WERI-Rb-1 (cell line): ENCODE results near the gene COX6A1.
A peak's percentile ranks its signal among the peaks of the same experiment; 100 is the strongest.

Experiments
- DNase-seq: peaks from one replicate; pipeline ENCODE4 v3.0.0-alpha.2; 2020
- H3K27ac ChIP-seq: fragments of 250-450 bp; sonication (Bioruptor Pico); 2 replicates; pipeline ENCODE4 v1.5.1; 2020; ENCODE audit warnings: mild to moderate bottlenecking, moderate library complexity
- H3K27me3 ChIP-seq: fragments of 250-450 bp; sonication (Bioruptor Pico); 2 replicates; pipeline ENCODE4 v1.5.1; 2021; ENCODE audit warnings: mild to moderate bottlenecking, low read depth, moderate library complexity; ENCODE audit not compliant: insufficient read depth, severe bottlenecking
- H3K36me3 ChIP-seq: fragments of 250-450 bp; sonication (Bioruptor Pico); 2 replicates; pipeline ENCODE4 v1.5.1; 2020; ENCODE audit warnings: mild to moderate bottlenecking, moderate library complexity
- H3K4me3 ChIP-seq: 2 replicates; pipeline ENCODE4 v1.5.1; 2011; ENCODE audit warnings: low read depth, mild to moderate bottlenecking, control low read depth, low read length
- H3K9me3 ChIP-seq: fragments of 250-450 bp; sonication (Bioruptor Pico); 2 replicates; pipeline ENCODE4 v1.5.1; 2021; ENCODE audit warnings: mild to moderate bottlenecking, moderate library complexity; ENCODE audit not compliant: severe bottlenecking
- TF ChIP-seq, protein P1 (sequence below): IDR thresholded peaks from 2 replicates; pipeline ENCODE4 v1.5.1; 2011; ENCODE audit warnings: low read depth, mild to moderate bottlenecking, control low read depth, inconsistent platforms, low read length

The COX6A1 gene

GRCh38 chr12:120473807-120474615, 36.1 kb downstream of the COX6A1 start:
- no peak overlapping the region for H3K27ac ChIP-seq
- no peaks in the 10 kb centered on the region for H3K9me3 ChIP-seq
- TF ChIP-seq, protein P1, sequence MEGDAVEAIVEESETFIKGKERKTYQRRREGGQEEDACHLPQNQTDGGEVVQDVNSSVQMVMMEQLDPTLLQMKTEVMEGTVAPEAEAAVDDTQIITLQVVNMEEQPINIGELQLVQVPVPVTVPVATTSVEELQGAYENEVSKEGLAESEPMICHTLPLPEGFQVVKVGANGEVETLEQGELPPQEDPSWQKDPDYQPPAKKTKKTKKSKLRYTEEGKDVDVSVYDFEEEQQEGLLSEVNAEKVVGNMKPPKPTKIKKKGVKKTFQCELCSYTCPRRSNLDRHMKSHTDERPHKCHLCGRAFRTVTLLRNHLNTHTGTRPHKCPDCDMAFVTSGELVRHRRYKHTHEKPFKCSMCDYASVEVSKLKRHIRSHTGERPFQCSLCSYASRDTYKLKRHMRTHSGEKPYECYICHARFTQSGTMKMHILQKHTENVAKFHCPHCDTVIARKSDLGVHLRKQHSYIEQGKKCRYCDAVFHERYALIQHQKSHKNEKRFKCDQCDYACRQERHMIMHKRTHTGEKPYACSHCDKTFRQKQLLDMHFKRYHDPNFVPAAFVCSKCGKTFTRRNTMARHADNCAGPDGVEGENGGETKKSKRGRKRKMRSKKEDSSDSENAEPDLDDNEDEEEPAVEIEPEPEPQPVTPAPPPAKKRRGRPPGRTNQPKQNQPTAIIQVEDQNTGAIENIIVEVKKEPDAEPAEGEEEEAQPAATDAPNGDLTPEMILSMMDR: no peak
- no peak overlapping the region for H3K4me3 ChIP-seq
- no peaks in the 10 kb centered on the region for H3K27me3 ChIP-seq
- no peaks in the 10 kb centered on the region for H3K36me3 ChIP-seq
- DNase-seq: peak; percentile 22

GRCh38 chr12:120474616-120474960, 36.7 kb downstream of the COX6A1 start:
- no peak overlapping the region for H3K27ac ChIP-seq
- no peaks in the 10 kb centered on the region for H3K36me3 ChIP-seq
- no peaks in the 10 kb centered on the region for H3K27me3 ChIP-seq
- H3K9me3 ChIP-seq: no peaks in the 10 kb centered on the region
- no peak for DNase-seq
- TF ChIP-seq, protein P1: no peak
- H3K4me3 ChIP-seq: no peak overlapping the region

- Histone ChIP-seq H3K36me3 (no peaks in the 10 kb centered on the region), H3K27me3 (no peaks in the 10 kb centered on the region), H3K27ac (no peak overlapping the region), H3K9me3 (no peaks in the 10 kb centered on the region), H3K4me3 (no peak overlapping the region)
- TF ChIP-seq, protein P1: no peak
- no peak for DNase-seq
These were observed 37.7 kb downstream of the COX6A1 start for GRCh38 chr12:120475643-120476042.

DNA sequence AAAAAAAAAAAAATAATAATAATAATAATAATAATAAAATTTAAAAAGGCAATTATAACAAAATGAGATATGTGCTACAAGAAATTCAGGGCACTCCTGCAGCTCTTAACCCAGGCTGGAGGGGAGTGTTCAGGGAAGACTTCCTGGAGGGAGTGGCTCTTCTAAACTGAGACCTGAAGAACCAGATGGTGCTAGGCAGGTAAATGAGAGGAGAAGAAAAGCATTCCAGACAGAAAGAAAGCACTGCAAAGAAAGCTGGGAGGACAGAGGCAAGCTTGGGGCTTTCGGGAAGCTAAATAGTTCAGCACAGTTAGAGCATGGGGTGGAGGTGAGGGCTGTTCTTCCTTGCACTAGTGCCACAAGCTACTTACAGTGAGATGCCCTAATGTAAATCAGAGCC, 41.5 kb downstream of the COX6A1 start:
- no peak overlapping the region for H3K4me3 ChIP-seq
- no peak for DNase-seq
- no peaks in the 10 kb centered on the region; the same call in 1 of the 2 replicates for H3K36me3 ChIP-seq
- H3K27ac ChIP-seq: no peak overlapping the region
- no peaks in the 10 kb centered on the region for H3K9me3 ChIP-seq
- no peaks in the 10 kb centered on the region for H3K27me3 ChIP-seq
- TF ChIP-seq, protein P1: no peak

- no peak for DNase-seq
- Histone ChIP-seq H3K4me3 (no peak overlapping the region), H3K27me3 (no peaks in the 10 kb centered on the region), H3K36me3 (no peaks in the 10 kb centered on the region; the same call in 1 of the 2 replicates), H3K27ac (no peak overlapping the region), H3K9me3 (no peaks in the 10 kb centered on the region)
- TF ChIP-seq, protein P1: no peak
These were observed 42.3 kb downstream of the COX6A1 start for GRCh38 chr12:120480211-120480610.
